Endothelial cell of umbilical vein (primary cell): ENCODE data around the gene CALN1. TPM values are rescaled to one million over a fixed set of nuclear protein-coding genes. Genes with fewer than 3 reads are reported as not detected.

ENCODE experiments used
- BruUV-seq: library from RNA; stranded (reverse); fragments of 400-500 nt; replicated peaks from 2 replicates; lab custom pipeline; 2021; lab: Mats Ljungman, UMichigan
- CTCF ChIA-PET: fragments of 300-600, 350-600 bp; sonication (Branson Sonifier 250); formaldehyde crosslinking; loops from one replicate; lab custom pipeline; 2021; ENCODE audit warnings: antibody characterized with exemption, inconsistent platforms; lab: Charles Lee
- POLR2A ChIA-PET: fragments of 300-600, 350-600 bp; sonication (Branson Sonifier 250); formaldehyde crosslinking; loops from one replicate; lab custom pipeline; 2021; ENCODE audit warnings: antibody characterized with exemption, inconsistent platforms; lab: Charles Lee
- DNase-seq: peaks from one replicate; pipeline ENCODE4 v3.0.0-alpha.2; 2011; ENCODE audit warnings: low read depth, low spot score
- FAIRE-seq: peaks from 2 replicates; lab custom pipeline; 2011; peaks lifted over from hg19 to GRCh38; lab: Jason Lieb, UNC
- H2AFZ ChIP-seq: 2 replicates; pipeline ENCODE4 v1.6.0; 2012; ENCODE audit warnings: low read depth, low read length, control low read depth, inconsistent platforms
- H3K27ac ChIP-seq: 2 replicates; pipeline ENCODE4 v1.5.1; 2011; ENCODE audit warnings: low read depth, mild to moderate bottlenecking, control low read depth, low read length, moderate library complexity; ENCODE audit not compliant: insufficient read depth
- H3K27me3 ChIP-seq, 2 experiments: 2 replicates each; pipeline versions ENCODE4 v1.6.0 to v1.6.1; 2011; ENCODE audit warnings: low read length in 2 of 2, mixed read lengths in 1 of 2; ENCODE audit not compliant: control insufficient read depth in 2 of 2, insufficient read depth in 2 of 2
- H3K36me3 ChIP-seq, 2 experiments: 2 replicates in 1 of 2; 3 replicates in 1 of 2; pipeline ENCODE4 v1.5.1; 2011; ENCODE audit warnings: low read length in 2 of 2, mild to moderate bottlenecking in 1 of 2, moderate library complexity in 1 of 2; ENCODE audit not compliant: control insufficient read depth in 2 of 2, insufficient read depth in 2 of 2; ENCODE audit errors: extremely low read depth in 1 of 2
- H3K4me1 ChIP-seq: 3 replicates; pipeline ENCODE4 v1.5.1; 2011; ENCODE audit warnings: mild to moderate bottlenecking, low read length; ENCODE audit not compliant: control insufficient read depth, insufficient read depth; ENCODE audit errors: extremely low read depth
- H3K4me2 ChIP-seq: 2 replicates; pipeline ENCODE4 v1.6.1; 2011; ENCODE audit warnings: low read length, control low read depth, mixed read lengths; ENCODE audit not compliant: insufficient read depth
- H3K4me3 ChIP-seq, 3 experiments: fragments of 200-600 bp in 1 of 3; sonication (generic), shearing (Covaris generic) in 1 of 3; replicated peaks in 1 of 3; 2 replicates each; pipeline ENCODE4 v1.5.1; 2011 to 2016; ENCODE audit warnings: control low read depth in 3 of 3, low read length in 3 of 3, mild to moderate bottlenecking in 2 of 3, inconsistent platforms in 1 of 3, low read depth in 1 of 3, moderate library complexity in 1 of 3; ENCODE audit not compliant: insufficient read depth in 1 of 3
- H3K79me2 ChIP-seq: 2 replicates; pipeline ENCODE4 v1.6.0; 2012; ENCODE audit warnings: low read length, inconsistent platforms; ENCODE audit not compliant: control insufficient read depth, insufficient read depth
- H3K9ac ChIP-seq: replicated peaks from 2 replicates; pipeline ENCODE3; 2011; ENCODE audit warnings: low read length, control low read depth; ENCODE audit not compliant: insufficient read depth; ENCODE audit errors: extremely low read depth
- H3K9me1 ChIP-seq: replicated peaks from 3 replicates; pipeline ENCODE4 v1.6.0; 2011; ENCODE audit warnings: mild to moderate bottlenecking, low read length; ENCODE audit not compliant: control insufficient read depth, insufficient read depth; ENCODE audit errors: extremely low read depth
- H3K9me3 ChIP-seq: replicated peaks from 2 replicates; pipeline ENCODE4 v1.5.1; 2012; ENCODE audit warnings: low read length, inconsistent platforms; ENCODE audit not compliant: control insufficient read depth, insufficient read depth
- H4K20me1 ChIP-seq: replicated peaks from 2 replicates; pipeline ENCODE3; 2011; ENCODE audit warnings: mild to moderate bottlenecking, low read length; ENCODE audit not compliant: control insufficient read depth, insufficient read depth; ENCODE audit errors: extremely low read depth
- CTCF ChIP-seq, 2 donors: IDR thresholded peaks; 1 replicate in 1 of 2; 2 replicates in 1 of 2; pipeline ENCODE4 v1.5.1; 2011; ENCODE audit warnings: low read length in 2 of 2, mild to moderate bottlenecking in 2 of 2, moderate library complexity in 2 of 2, control low read depth in 1 of 2, inconsistent platforms in 1 of 2, low read depth in 1 of 2; ENCODE audit not compliant: insufficient read depth in 1 of 2; ENCODE audit errors: extremely low read depth in 1 of 2
- EZH2 ChIP-seq: IDR thresholded peaks from 2 replicates; pipeline ENCODE4 v1.6.1; 2012; ENCODE audit warnings: borderline replicate concordance, low read depth, mild to moderate bottlenecking, moderate library complexity, low read length, inconsistent platforms; ENCODE audit not compliant: severe bottlenecking
- FOS ChIP-seq: IDR thresholded peaks from 2 replicates; pipeline ENCODE4 v1.6.1; 2011; ENCODE audit warnings: mild to moderate bottlenecking, low read length, moderate library complexity, borderline replicate concordance; ENCODE audit not compliant: insufficient read depth
- GATA2 ChIP-seq: IDR thresholded peaks from 2 replicates; pipeline ENCODE4 v1.7.0; 2011; ENCODE audit warnings: low read depth, mild to moderate bottlenecking, moderate library complexity, mixed read lengths, low read length; ENCODE audit not compliant: insufficient read length, insufficient read depth
- JUN ChIP-seq: IDR thresholded peaks from 2 replicates; pipeline ENCODE4 v1.6.1; 2011; ENCODE audit warnings: borderline replicate concordance, low read depth; ENCODE audit not compliant: insufficient read length, insufficient read depth
- MAX ChIP-seq: IDR thresholded peaks from 2 replicates; pipeline ENCODE4 v1.6.1; 2011; ENCODE audit not compliant: insufficient read depth, insufficient read length
- MYC ChIP-seq: IDR thresholded peaks from one replicate; pipeline ENCODE4 v1.6.1; 2011; ENCODE audit warnings: mild to moderate bottlenecking, low read depth, low read length
- POLR2A ChIP-seq: IDR thresholded peaks from 2 replicates; pipeline ENCODE4 v1.6.1; 2012; ENCODE audit warnings: low read depth, mild to moderate bottlenecking, control low read depth, low read length
- POLR2AphosphoS5 ChIP-seq: IDR thresholded peaks from 2 replicates; pipeline ENCODE4 v1.6.1; 2012; ENCODE audit warnings: low read depth, mild to moderate bottlenecking, control low read depth, low read length, moderate library complexity; ENCODE audit not compliant: insufficient read depth
- dilution Hi-C: fragments of 300-500 bp; cut with MboI; formaldehyde crosslinking; loops from one replicate; pipeline ENCODE4 v1.15.0; 2019; ENCODE audit warnings: low sequenced_read_pairs; ENCODE audit not compliant: extremely low pct_ligation_motif_present
- intact Hi-C: fragments of 100-400 bp; cut with micrococcal nuclease; formaldehyde crosslinking; loops from one replicate; pipeline ENCODE4 v1.10.0; 2022
- polyA plus RNA-seq, 4 experiments: library from polyadenylated mRNA; depleted of rRNA in 3 of 4; stranded (reverse) in 3 of 4; unstranded in 1 of 4; fragments of >200 nt; gene quantifications; 2 replicates each; pipeline versions ENCODE4 v1.2.1 to v1.2.3, GENCODE V29; 2011 to 2012; ENCODE audit warnings: missing spikeins in 1 of 4
- total RNA-seq: library from RNA; stranded (reverse); gene quantifications from 2 replicates; pipeline ENCODE4 v1.2.3, GENCODE V29; 2021

CALN1 gene
- total and polyA plus RNA-seq, 2 donors (not counting 3 experiments of a cell fraction or from before 2014, with no cell fraction given), result not detected

GRCh38 chr7:72244826-72245398, 167.2 kb downstream of the CALN1 start:
- ChIA-PET CTCF (no interaction called here), POLR2A (no interaction called here)
- BruUV-seq, result no TSS peak
- H3K9me3 ChIP-seq, result peaks cover 8% of the 10 kb centered on the region
- TF ChIP-seq MAX (no peak), GATA2 (no peak), CTCF (IDR thresholded peaks at IDR 0.05; ENCODE audit: extremely low read depth in 1 of 2, insufficient read depth in 1 of 2, low read depth in 1 of 2, low read length in 2 of 2) (no peak), FOS (no peak), POLR2AphosphoS5 (no peak), MYC (no peak), POLR2A (no peak), EZH2 (no peak), JUN (no peak)
- H3K27ac ChIP-seq, result no peak overlapping the region
- H3K4me3 ChIP-seq, result no peak overlapping the region
- no peaks in the 10 kb centered on the region for H3K4me1 ChIP-seq
- intact Hi-C loops, result no loop called here
- no peaks in the 10 kb centered on the region for H3K36me3 ChIP-seq
- dilution Hi-C loops, result no loop called here
- no peaks in the 10 kb centered on the region for H3K9me1 ChIP-seq
- DNase-seq (no peak), FAIRE-seq (no peak)
- no peaks in the 10 kb centered on the region for H4K20me1 ChIP-seq
- H2AFZ ChIP-seq, result no peak overlapping the region
- H3K27me3 ChIP-seq, result no peaks in the 10 kb centered on the region
- H3K9ac ChIP-seq, result no peak overlapping the region
- no peaks in the 10 kb centered on the region for H3K79me2 ChIP-seq
- no peak overlapping the region for H3K4me2 ChIP-seq
